Lower lobe of right lung (tissue), 2 donors: Measurements from ENCODE around the gene TMEM132C. TPM values are rescaled to one million over a fixed set of nuclear protein-coding genes. Genes with fewer than 3 reads are reported as not detected.

Experiments used
- ATAC-seq, 2 donors: fragments of 200-7000 bp; cut with Tn5 transposase; one replicate each; pipeline ENCODE4 v1.9.1; 2020 to 2022; ENCODE audit warnings: mild to moderate bottlenecking in 2 of 2, moderate library complexity in 2 of 2
- DNase-seq: peaks from one replicate; pipeline ENCODE4 v3.0.0-alpha.2; 2020
- H3K27ac ChIP-seq: fragments of 200-600 bp; one replicate; pipeline ENCODE4 v1.8.0; 2022
- H3K27me3 ChIP-seq: fragments of 200-600 bp; one replicate; pipeline ENCODE4 v1.8.0; 2022; ENCODE audit warnings: low read depth
- H3K36me3 ChIP-seq: fragments of 200-600 bp; one replicate; pipeline ENCODE4 v1.8.0; 2022; ENCODE audit warnings: mild to moderate bottlenecking
- H3K4me1 ChIP-seq: fragments of 200-600 bp; one replicate; pipeline ENCODE4 v1.8.0; 2022
- H3K4me3 ChIP-seq: fragments of 200-600 bp; one replicate; pipeline ENCODE4 v1.8.0; 2022; ENCODE audit warnings: mild to moderate bottlenecking
- H3K9me3 ChIP-seq: fragments of 200-600 bp; one replicate; pipeline ENCODE4 v1.8.0; 2022
- CTCF ChIP-seq: fragments of 200-600 bp; IDR thresholded peaks from one replicate; pipeline ENCODE4 v1.8.0; 2022; ENCODE audit warnings: antibody characterized with exemption, mild to moderate bottlenecking
- intact Hi-C: fragments of 100-400 bp; cut with DNase I; formaldehyde crosslinking; loops from one replicate; pipeline ENCODE4 v1.11.0; 2022
- total RNA-seq: library from RNA; stranded (reverse); fragmentation: NEBNext Ultra II Directional; extraction: Animal tissue kit (Norgen Biotek cat#: 25700); gene quantifications from one replicate; pipeline ENCODE4 v1.2.1, GENCODE V29; 2021
- donor health status: DM: no; HTN: yes; CAD: no; lungs with severe emphysema.

Gene TMEM132C
- total RNA-seq, 1 donor from 2014 or later, result 1.6 TPM

DNA sequence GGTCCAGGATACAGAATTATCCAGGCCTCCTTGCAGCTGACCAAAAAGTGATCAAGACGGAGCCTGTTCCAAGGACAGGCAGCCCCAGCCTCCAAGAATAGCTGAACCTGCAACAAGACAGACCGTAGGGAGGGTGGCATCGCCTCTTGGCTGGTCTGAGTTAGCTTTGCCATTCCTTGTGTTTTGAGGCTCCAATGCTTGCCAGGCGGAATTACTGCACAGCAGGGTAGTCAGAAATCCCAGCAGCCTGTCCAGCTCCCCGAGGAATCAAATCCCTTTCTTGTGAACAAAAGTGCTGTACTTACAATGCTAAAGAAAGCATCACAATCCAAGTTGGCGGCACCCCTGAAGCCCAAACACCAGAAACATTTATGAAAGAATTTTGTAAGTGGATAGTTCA, 246.9 kb downstream of the TMEM132C start:
- intact Hi-C loops, result no loop called here
- ATAC-seq, result no peak
- Histone ChIP-seq H3K27me3 (no peaks in the 10 kb centered on the region), H3K36me3 (no peaks in the 10 kb centered on the region), H3K4me3 (no peak overlapping the region), H3K27ac (no peak overlapping the region), H3K9me3 (no peaks in the 10 kb centered on the region), H3K4me1 (no peaks in the 10 kb centered on the region)
- TF ChIP-seq CTCF, result no peak
- DNase-seq, result no peak

DNA sequence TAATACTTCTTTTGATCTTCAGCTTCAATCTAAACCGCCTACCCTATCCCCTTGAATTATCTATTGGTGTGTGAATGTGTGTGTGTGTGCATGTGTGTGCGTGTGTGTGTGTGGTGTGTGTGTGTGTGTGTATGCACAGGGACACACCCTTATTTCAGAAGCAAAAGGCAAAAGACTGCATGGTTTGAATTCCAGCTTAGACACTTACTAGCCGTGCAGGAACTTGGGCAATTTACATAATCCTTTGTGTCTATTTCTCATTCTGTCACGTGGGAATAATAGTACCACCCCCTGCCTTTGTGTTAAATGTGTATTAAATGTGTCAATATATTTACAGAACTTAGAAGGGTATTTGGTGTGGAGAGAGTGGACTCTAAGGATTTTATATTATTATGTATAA, 251.7 kb downstream of the TMEM132C start:
- DNase-seq, result no peak
- no peaks in the 10 kb centered on the region for H3K27me3 ChIP-seq
- no peaks in the 10 kb centered on the region for H3K9me3 ChIP-seq
- ATAC-seq, result no peak
- no peak overlapping the region for H3K27ac ChIP-seq
- no peaks in the 10 kb centered on the region for H3K4me1 ChIP-seq
- intact Hi-C loops, result no loop called here
- TF ChIP-seq CTCF, result no peak
- H3K36me3 ChIP-seq, result no peaks in the 10 kb centered on the region
- H3K4me3 ChIP-seq, result no peak overlapping the region

GRCh38 chr12:128519426-128519825, 252.5 kb downstream of the TMEM132C start:
- Histone ChIP-seq H3K9me3 (no peaks in the 10 kb centered on the region), H3K27ac (no peak overlapping the region), H3K36me3 (no peaks in the 10 kb centered on the region), H3K4me1 (no peaks in the 10 kb centered on the region), H3K4me3 (no peak overlapping the region), H3K27me3 (no peaks in the 10 kb centered on the region)
- ATAC-seq, result no peak
- DNase-seq, result no peak
- no peak for TF ChIP-seq CTCF
- intact Hi-C loops, result no loop called here

DNA sequence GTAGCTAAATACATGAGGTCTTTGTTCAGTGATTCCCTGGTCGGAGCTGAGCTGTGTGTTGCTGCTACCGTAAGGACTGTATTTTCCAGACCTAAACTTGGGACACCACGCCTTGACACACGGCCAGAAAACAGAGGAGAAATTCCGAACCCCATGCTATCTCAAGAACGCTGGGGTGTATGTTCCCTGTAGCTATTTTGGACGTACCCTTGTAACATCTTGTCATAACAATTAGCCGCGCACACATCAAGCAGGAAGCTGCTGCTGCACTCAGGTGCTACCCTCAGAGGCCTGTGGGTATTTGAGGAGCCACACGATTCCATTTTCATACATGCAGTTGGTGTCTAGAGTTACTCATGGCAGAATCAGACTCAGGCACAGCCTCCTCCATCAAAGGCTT, 255.0 kb downstream of the TMEM132C start:
- intact Hi-C loops, result no loop called here
- H3K27ac ChIP-seq, result no peak overlapping the region

DNA sequence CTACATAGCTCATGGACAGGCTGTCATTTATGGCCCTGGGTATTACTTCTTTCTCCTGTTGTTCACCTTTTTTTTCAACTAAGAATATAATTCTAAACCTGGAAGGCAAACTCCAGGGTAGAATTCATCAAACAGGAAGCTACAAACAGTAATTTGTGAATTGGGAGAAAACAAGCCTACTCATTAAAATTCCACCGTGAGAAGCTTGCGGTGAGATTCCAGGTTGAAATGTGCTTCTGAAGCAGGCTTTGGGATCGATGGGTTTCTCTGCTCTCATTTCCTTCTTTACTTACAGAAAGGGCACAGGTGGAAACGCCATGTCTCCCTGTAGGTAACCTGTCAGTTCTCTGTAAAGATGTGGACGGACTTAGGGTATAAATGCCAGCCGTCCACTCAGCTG, 257.5 kb downstream of the TMEM132C start:
- DNase-seq, result no peak
- H3K9me3 ChIP-seq, result no peaks in the 10 kb centered on the region
- H3K4me3 ChIP-seq, result no peak overlapping the region
- no peaks in the 10 kb centered on the region for H3K36me3 ChIP-seq
- no peak overlapping the region for H3K27ac ChIP-seq
- no peak for ATAC-seq
- no peaks in the 10 kb centered on the region for H3K27me3 ChIP-seq
- no peak for TF ChIP-seq CTCF
- no peaks in the 10 kb centered on the region for H3K4me1 ChIP-seq
- intact Hi-C loops, result no loop called here

More for the DNA sequence above, 255.0 kb downstream of the TMEM132C start:
- H3K9me3 ChIP-seq, result no peaks in the 10 kb centered on the region
- DNase-seq, result no peak
- no peaks in the 10 kb centered on the region for H3K27me3 ChIP-seq
- no peak for ATAC-seq
- no peak for TF ChIP-seq CTCF
- no peaks in the 10 kb centered on the region for H3K4me1 ChIP-seq
- no peak overlapping the region for H3K4me3 ChIP-seq
- no peaks in the 10 kb centered on the region for H3K36me3 ChIP-seq

GRCh38 chr12:128531170-128531569, 264.2 kb downstream of the TMEM132C start:
- TF ChIP-seq CTCF, result no peak
- Histone ChIP-seq H3K4me1 (no peaks in the 10 kb centered on the region), H3K27ac (no peak overlapping the region), H3K4me3 (no peak overlapping the region), H3K9me3 (no peaks in the 10 kb centered on the region), H3K36me3 (no peaks in the 10 kb centered on the region), H3K27me3 (no peaks in the 10 kb centered on the region)
- DNase-seq (no peak), ATAC-seq (no peak)
- intact Hi-C loops, result no loop called here
